ENCODE measurements around the gene TSPAN32.
"Not testable (repeated sequence)": the region's sequence is repeated elsewhere in the genome, so short reads cannot be mapped to it uniquely, and the experiment has no call there.

TSPAN32 gene

DNA sequence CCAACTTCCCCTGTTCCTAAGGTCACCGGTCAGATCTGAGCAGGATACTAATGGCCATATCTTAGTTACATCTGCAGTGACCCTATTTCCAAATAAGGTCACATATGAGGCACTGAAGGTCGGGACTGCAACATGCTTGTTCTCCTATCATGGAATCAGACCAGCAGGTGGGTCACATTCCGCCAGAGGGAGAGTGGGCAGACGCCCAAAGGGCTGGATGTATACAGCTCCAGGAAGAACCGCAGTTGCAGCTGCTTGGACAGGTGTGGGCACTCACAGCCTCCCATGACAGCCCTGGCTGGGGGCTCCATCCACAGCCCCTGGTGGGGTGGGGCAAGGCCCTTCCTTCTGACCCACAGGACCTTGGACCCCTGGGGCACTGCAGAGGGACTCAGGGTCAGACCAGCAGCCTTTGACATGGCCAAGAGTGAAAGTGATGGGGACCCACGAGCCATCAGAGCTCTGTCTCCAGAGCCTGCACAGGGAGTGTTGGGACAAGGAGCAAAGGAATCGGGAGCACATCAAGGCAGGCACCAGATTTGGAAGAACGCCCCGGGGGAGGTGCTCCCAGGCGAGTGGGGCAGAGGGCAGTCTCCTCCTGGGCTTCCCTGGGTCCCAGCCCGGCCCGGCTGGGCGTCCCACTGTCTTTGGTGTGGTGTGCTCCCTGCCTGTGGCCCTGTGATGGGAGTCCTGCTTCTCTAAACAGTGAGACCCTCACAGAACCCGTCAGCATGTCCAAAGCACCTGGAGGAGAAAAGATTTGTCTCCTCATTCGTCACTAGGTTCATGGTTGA, 62.0 kb downstream of the TSPAN32 start:
- no peak for DNase-seq (ENCODE audit: low read depth in 2 of 2)

DNA sequence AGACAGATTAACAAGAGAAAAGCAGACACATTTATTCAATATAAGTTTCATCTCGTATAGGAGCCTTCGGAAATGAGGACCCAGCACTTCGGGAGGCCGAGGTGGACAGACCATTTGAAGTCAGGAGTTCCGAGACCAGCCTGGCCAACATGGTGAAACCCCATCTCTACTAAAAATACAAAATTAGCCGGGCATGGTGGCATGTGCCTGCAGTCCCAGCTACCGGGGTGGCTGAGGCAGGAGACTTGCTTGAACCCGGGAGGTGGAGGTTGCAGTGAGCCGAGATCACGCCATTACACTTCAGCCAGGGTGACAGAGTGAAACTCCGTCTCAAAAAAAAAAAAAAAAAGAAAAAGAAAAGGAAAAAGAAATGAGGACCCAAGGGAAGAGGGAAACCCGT, 62.6 kb downstream of the TSPAN32 start:
- DNase-seq (ENCODE audit: low read depth in 2 of 2): not testable (repeated sequence)

DNA sequence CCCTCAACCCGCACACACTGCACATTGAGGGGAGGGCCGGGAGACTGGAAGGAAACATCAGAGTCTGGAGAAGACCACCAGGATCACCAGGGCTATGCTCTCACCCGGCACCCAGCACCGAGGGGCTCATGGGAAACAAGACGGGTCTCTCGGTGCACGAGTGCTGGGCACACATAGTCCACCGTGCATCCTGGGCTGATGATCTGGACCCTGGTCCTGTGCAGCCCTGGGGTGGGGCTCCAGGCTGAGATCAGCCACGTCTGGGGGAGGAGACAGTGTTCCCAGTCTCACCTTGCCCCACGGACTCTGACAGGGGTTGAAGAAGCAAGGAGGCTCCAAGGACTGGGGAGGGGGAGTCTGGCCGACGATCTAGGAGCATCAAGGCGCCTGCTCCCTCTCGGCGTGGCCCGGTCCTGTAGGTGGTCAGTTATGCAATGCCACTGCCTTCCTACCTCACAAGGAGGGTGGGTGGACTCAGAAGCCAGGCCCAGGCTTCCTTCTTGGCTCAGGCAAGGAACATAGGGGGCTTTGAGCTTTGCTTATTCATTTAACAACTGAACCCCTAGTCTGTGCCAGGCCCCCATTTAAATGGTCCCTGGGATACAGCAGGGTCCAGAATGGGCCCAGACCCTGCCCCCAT, 63.9 kb downstream of the TSPAN32 start:
- DNase-seq (ENCODE audit: low read depth in 2 of 2): no peak

GRCh38 chr11:2366276-2366675, 64.5 kb downstream of the TSPAN32 start:
- no peak for DNase-seq (ENCODE audit: low read depth in 2 of 2)

DNA sequence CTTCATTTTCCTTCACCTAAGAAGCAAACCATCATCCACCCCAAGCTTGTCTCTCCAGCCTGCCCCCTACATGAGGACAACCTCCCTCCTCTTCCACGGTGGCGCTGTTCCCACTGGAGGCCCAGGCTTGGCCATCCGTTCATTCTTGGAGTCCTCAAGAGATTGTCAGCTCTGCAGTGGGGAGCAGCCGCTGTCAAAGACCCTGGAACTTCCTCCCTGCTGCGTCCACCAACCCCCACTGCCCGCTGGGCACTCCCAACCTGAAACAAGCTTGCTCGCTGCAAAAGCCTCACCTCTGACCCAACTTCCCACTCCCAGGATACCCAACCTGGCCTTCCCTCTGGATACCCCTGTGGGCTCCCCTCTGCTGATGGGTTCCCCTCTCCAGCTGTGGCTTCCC, 64.9 kb downstream of the TSPAN32 start:
- DNase-seq (ENCODE audit: low read depth in 2 of 2): no peak

DNA sequence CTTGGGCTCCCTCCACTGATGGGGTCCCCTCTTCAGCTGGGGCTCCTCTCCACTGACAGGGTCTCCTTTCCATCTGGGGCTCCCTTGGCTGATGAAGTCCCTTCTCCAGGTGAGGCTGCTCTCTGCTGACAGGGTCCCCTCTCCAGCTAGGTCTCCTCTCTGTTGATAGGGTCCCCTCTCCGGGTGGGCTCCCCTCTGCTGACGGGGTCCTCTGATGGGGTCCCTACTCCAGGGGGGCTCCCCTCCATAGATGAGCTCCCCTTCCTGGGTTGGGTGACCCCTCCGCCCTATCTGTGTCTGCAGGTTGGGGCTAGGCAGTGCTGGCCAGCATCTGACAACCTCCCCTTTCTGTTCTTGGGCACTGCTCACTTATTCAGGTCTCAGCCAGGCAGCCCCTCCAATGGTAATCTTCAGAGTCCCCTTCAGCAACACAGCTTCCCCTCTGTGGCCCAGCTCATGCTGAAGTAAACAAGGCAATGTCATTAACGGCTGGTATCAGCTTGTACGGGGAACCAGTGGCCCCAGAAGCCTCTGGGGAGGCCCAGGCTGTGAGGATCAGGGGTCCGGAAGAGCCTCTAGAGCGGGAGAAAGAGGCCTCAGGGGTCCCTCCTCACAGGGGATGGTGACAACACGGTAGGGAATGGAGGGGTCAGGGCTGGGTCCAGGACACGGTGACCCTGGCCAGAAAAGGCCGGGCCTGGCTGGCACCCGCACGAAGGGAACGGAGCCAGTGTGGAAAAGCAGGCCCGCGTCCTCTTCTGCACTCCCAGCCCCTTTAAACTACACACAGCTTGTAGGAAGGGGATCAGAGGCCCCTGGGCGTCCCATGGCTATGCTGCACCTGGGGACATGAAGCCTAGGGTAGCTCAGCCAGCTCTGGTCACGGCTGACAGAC, 65.7 kb downstream of the TSPAN32 start:
- no peak for DNase-seq (ENCODE audit: low read depth in 2 of 2)

Measured in stimulated activated CD4-positive, alpha-beta T cell treated with anti-CD3 and anti-CD28 coated beads, Interleukin-1b, Interleukin-23, amount 100 ng/mL, for 4 hours (primary cell).